ENCODE measurements around the gene EDDM3A. TPM values are rescaled to one million over a fixed set of nuclear protein-coding genes. Genes with fewer than 3 reads are reported as not detected.
A peak's percentile ranks its signal among the peaks of the same experiment; 100 is the strongest.
"Not testable (repeated sequence)": the region's sequence is repeated elsewhere in the genome, so short reads cannot be mapped to it uniquely, and the experiment has no call there.

Gene EDDM3A
- polyA plus RNA-seq, 1 donor: 0.40 TPM

- DNase-seq: no peak
Measured at GRCh38 chr14:20732979-20733635, 12.6 kb upstream of the EDDM3A start.

DNA sequence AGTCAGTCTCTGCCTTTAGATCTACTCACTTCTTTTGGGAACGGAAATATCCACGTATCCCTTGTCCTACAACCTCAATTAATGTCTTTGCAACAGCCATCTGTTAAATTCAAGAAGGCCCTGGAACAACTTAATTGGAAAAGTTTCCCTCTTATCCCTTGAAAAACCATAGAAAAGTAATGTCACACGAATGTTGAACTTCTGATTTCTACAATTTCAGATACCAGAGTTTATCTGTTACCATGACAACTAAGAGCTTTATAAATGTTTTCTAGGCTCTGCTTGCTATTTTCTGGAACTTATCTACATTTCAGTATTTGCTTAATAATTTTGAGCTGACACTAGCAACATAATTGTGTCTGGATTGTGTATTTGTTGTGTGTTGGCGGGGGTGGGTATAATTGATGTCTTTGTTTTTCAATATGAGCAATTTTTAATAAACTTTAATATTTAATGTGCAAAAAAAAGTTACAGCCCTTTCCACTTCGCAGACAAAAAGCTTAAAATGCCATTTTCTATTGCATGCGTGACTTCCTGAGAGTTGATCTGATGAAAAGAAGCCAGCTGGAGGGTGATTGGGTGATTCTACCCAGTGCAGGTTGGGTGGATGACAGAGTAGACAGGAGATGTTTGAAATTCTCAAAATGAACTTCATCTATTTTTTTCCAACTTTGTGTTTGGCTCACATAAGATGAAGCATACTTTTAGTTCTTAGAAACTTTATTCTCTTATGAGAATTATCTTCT is 11.8 kb upstream of the EDDM3A start:
- DNase-seq: no peak

DNA sequence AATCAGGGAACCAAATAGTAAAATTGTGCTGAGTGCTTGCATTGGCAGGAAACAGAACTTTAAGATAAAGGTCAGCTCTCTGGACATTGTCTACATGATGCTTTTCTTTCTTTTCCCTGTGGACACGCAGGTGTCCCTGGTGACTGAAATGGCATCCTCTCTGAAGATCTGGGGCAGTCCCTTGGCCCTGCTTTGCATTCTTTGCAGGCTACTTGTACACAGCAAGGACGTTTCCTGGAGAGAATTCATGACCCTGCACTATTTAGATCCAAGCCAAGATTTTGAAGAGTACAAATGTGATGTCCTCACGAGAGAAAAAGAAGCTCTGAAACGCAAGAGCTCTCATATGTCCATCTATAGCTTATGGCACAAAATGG is 11.3 kb upstream of the EDDM3A start:
- DNase-seq: no peak

DNA sequence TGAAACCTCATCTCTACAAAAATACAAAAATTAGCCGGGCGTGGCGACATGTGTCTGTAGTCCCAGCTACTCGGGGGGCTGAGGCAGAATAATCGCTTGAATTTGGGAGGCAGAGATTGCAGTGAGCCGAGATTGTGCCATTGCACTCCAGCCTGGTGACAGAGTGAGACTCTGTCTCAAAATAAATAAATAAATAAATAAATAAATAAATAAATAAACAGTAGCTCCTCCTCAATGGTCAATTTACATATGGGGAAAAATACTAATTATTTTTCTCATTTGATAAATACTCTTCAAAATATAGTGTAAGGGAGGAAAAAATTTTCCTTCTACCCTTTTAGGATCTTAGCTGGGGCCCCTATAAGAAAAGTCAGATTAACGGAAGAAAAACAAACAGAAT is 7.4 kb upstream of the EDDM3A start:
- DNase-seq: not testable (repeated sequence)

- DNase-seq: no peak
Measured at GRCh38 chr14:20742132-20742531, 3.6 kb upstream of the EDDM3A start.

- DNase-seq: no peak
Measured at GRCh38 chr14:20743556-20743955, 2.1 kb upstream of the EDDM3A start.

GRCh38 chr14:20746566-20746965 is 879 bp downstream of the EDDM3A start:
- DNase-seq: no peak

GRCh38 chr14:20748439-20748838 is 2.8 kb downstream of the EDDM3A start:
- no peak for DNase-seq

GRCh38 chr14:20750194-20750593 is 4.5 kb downstream of the EDDM3A start:
- no peak for DNase-seq

DNA sequence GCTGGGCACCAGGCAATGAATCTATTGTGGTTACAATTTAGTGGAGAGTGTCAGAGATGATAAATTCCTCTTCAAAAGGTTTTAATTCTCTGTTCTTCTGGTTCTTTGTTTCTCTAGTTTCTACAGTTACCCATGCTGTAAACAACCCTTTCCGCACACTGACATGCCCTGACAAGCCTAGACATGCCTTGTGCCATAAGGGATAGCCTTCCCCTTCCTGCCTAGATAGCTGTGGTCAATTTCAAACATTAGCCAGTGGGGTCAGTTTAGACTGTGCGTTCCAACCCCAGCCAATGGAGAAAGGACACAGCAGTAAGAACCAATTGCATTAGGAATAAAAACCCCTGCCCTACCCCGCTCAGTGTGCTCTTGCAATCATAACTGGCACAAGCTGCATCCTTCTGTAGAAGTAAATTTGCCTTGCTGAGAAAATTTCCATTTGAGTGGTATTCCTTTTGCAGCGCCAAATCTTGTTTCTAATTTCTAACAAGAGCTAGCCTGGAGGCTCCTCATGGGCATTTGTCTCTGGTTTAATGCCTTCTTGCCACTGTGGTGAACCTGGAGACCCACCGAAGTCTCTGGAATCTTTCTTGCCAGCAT is 6.4 kb downstream of the EDDM3A start:
- no peak for DNase-seq

DNA sequence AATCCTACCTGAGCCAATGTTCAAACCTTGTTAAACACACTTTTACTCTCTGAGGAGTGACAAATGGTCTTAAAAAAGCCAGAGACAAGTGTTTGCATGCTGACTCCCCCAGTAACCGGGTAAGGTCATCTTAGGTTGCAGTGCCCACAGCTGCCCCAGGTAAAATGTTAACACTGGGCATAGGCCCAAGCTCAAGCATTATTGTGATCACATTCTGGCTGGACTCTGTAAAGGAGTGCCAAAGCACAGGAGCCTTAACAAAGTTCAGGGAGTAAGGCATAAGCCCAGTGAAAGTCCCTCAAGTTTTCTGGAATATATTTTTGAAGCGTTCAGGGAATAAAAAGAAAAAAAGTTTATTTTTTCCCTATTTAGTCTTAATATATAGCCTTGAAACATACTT is 8.6 kb downstream of the EDDM3A start:
- no peak for DNase-seq

- no peak for DNase-seq
Measured at GRCh38 chr14:20755037-20755436, 9.3 kb downstream of the EDDM3A start.

DNA sequence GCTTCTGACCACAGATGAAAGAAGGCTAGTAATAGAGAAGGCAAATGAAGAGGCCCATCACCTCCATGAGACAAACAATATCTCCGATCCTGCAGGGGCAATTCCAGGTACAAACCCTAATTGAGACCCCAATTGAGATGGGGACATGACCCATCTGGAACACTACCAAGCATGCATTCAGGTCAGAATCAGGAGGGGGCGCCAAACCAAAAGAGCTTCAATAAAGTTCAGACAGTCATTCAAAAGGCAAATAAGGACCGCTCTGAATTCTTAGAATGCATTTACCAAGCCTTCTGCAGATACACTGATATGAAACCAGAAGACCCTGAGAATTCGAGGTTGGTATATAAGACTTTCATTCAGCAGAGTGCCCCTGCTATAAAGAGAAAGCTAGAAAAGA is 12.3 kb downstream of the EDDM3A start:
- no peak for DNase-seq

- not testable (repeated sequence) for DNase-seq
Measured at GRCh38 chr14:20759465-20759864, 13.8 kb downstream of the EDDM3A start.

GRCh38 chr14:20760950-20761349 is 15.3 kb downstream of the EDDM3A start:
- no peak for DNase-seq

GRCh38 chr14:20768593-20768892 is 22.9 kb downstream of the EDDM3A start:
- DNase-seq: no peak

DNA sequence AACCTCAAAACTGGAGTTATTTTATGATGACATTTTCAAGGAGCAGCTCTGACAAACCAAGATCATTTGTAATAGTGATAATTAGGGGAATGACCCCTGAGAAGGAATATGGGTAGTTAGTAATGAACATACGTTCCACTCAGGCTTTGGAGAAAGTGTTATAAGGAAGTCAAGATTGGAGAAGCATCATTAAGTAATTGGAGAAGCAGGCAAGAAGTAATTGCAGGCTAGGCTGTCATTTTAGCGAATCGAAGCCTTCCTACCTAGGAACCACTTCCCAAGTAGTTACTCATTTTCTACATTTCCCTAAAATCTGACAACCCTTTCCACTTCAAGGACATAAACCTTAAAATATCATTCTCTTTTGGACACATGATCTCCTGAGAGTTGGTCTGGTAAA is 23.7 kb downstream of the EDDM3A start:
- no peak for DNase-seq

DNA sequence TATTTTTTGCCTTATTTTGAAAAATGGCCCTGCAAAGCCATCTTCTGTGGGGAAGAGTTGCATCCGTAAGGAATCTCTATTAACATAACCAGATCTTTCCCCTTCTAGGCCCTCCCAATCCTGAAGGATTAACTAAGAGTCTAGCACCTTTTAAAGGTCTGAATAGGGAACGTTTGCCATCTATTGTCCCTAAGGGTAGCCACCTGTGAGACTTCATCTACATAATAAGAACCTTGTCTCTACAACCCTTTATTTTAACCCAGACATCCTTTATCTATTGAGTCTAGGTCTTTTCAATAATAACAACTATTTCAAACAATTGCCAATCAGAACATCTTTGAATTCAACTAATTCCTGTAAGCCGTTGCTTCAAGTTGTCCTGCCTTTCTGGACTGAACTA is 27.0 kb downstream of the EDDM3A start:
- no peak for DNase-seq

DNA sequence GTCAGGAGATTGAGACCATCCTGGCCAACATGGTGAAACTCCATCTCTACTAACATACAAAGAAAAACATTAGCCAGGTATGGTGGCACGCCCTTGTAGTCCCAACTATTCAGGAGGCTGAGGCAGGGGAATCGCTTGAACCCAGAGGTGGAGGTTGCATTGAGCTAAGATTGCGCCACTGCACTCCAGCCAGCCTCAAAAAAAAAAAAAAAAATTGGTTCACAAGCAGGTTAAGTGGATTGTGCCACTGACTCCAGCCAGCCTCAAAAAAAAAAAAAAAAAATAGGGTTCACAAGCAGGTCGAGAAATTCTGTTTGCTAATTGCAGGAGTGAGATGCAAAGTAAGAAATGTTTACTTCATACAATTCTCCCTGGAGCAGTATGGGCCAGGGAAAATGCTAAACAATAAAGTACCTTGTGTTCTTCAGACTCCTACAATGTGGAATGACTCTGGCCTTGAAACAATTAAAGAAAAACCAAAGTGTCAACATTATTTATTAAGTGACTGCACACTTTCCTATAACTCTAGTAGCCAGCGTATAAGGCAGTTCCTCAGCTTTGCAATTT is 28.7 kb downstream of the EDDM3A start:
- no peak for DNase-seq

GRCh38 chr14:20775043-20775442 is 29.4 kb downstream of the EDDM3A start:
- DNase-seq: no peak

- DNase-seq: no peak
Measured at GRCh38 chr14:20775901-20776300, 30.2 kb downstream of the EDDM3A start.

DNA sequence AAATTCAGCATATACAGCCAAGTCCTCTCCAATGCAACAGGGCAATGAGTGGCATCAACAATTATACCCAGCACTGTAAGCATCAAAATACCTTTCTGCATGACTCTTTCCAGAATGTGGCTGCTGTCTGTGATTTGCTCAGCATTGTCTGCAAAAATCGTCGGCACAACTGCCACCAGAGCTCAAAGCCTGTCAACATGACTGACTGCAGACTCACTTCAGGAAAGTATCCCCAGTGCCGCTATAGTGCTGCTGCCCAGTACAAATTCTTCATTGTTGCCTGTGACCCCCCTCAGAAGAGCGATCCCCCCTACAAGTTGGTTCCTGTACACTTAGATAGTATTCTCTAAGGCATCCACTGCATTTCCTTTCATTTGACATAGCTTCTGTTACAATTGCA is 36.1 kb downstream of the EDDM3A start:
- no peak for DNase-seq

DNA sequence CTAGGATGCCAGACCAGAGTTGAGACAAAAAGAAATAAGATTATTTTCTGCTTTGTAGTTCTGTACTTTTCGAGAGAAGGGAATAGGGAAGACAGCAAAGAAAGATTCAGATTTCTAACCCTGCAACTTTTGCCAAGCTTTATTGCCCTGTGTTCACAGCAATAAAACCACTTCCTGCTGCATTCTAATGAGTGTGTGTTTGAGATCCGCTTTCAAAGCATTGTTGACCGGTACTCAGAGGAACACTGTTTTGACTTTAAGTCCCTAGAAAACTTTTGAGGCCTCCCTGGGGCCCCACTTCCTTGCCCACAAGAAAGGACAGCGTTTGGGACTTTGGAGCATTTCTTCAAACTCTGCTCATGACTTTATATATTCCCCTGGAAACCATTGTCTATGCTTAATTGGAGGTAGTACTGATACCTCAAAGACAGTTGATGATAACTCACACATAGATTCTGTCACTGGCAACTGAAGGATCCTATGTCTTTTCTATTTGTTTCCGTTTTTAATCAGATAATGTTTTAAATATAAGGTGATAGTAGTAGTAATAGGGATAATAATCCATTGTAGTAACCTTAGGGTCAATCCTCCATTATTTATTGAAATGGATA is 36.7 kb downstream of the EDDM3A start:
- DNase-seq: peak; percentile 32
